ENCODE measurements around the gene DAPL1. TPM values are rescaled to one million over a fixed set of nuclear protein-coding genes. Genes with fewer than 3 reads are reported as not detected.

The DAPL1 gene
- total and polyA plus RNA-seq, 10 of the 15 experiments (the other 5 are each of a cell fraction or from before 2014, with no cell fraction given) = not detected

DNA sequence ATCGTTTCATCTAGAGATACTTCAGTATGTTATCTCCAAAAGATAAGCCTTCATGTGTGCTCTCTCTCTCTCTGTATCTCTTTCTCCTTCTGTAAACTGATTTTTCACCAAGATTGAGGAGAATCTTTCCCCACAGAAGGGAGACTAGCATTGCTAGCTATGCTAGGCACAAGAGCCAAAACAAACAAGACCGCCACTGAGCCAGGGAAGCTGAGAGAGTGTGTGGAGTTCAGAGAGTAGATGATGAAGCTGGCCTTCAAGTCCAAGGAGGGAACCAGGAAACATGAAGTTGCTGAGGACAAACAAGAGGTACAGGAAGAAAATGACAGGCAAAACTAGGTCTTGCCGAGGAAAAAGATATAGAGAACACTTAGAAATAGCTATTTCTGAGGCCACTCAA lies 23.4 kb downstream of the DAPL1 start (continued):
- no peak for TF ChIP-seq E2F8 (IDR thresholded peaks at IDR 0.05; ENCODE audit: low read depth, partially characterized antibody)
- no peak for TF ChIP-seq SMAD5 (IDR thresholded peaks at IDR 0.05; ENCODE audit: low read depth)
- TF ChIP-seq ASH2L (IDR thresholded peaks at IDR 0.05; ENCODE audit: borderline replicate concordance, low read depth) = no peak
- TF ChIP-seq PAX5 (IDR thresholded peaks at IDR 0.05; ENCODE audit: borderline replicate concordance, low read depth, low read length) = no peak
- no peak for TF ChIP-seq NFIC (IDR thresholded peaks at IDR 0.05; ENCODE audit: low read depth, low read length)
- no peak for TF ChIP-seq MXI1 (IDR thresholded peaks at IDR 0.05; ENCODE audit: low read depth, low read length)

GRCh38 chr2:158822193-158822592 lies 27.1 kb downstream of the DAPL1 start:
- H3K9ac ChIP-seq (ENCODE audit: control insufficient read depth, insufficient read depth, low read length) = no peak overlapping the region
- H3K4me2 ChIP-seq (ENCODE audit: control insufficient read depth, insufficient read depth) = no peak overlapping the region
- in situ Hi-C loops (cut with MboI) (no loop called here), intact Hi-C loops (cut with micrococcal nuclease; ENCODE audit: unreplicated experiment) (no loop called here)
- H3K27me3 ChIP-seq (replicated peaks in 1 of 2; ENCODE audit: control insufficient read depth in 2 of 2, insufficient read depth in 2 of 2, low read length in 1 of 2) = peaks cover 0 to 3% of the 10 kb centered on the region in 2 experiments; a peak in 2 of 4 replicates
- H3K4me1 ChIP-seq (ENCODE audit: control insufficient read depth, insufficient read depth, low read length) = no peaks in the 10 kb centered on the region
- no peak overlapping the region for H2AFZ ChIP-seq (ENCODE audit: control insufficient read depth, low read depth, low read length)
- no peaks in the 10 kb centered on the region for H3K9me3 ChIP-seq (replicated peaks; ENCODE audit: control insufficient read depth, insufficient read depth, low read length)
- RAD21 ChIA-PET (ENCODE audit: unreplicated experiment) = interaction anchor here (0.6 kb wide), 1 partner anchor 1515 kb away, joined by 3 read pairs; no protein-coding TSS in a partner anchor
- no peaks in the 10 kb centered on the region for H3K79me2 ChIP-seq (ENCODE audit: control insufficient read depth, insufficient read depth, low read length)
- no peak overlapping the region for H3K4me3 ChIP-seq
- H3K36me3 ChIP-seq (ENCODE audit: control insufficient read depth in 2 of 2, insufficient read depth in 2 of 2, low read length in 1 of 2) = no peaks in the 10 kb centered on the region
- FAIRE-seq (no peak), ATAC-seq (no peak), DNase-seq (ENCODE audit: low read depth, low spot score) (no peak)
- TF ChIP-seq CREM (IDR thresholded peaks at IDR 0.05; ENCODE audit: low read depth) (no peak), EGR1 (IDR thresholded peaks at IDR 0.05; ENCODE audit: borderline replicate concordance in 1 of 2, low read depth in 2 of 2, low read length in 2 of 2) (no peak), SMAD1 (IDR thresholded peaks at IDR 0.05; ENCODE audit: low read depth, partially characterized antibody) (no peak), CHD2 (IDR thresholded peaks at IDR 0.05; ENCODE audit: borderline replicate concordance, low read depth, low read length) (no peak), RCOR1 (conservative IDR thresholded peaks at IDR 0.05; ENCODE audit: low read depth, low read length) (no peak), RAD21 (IDR thresholded peaks at IDR 0.05; ENCODE audit: insufficient read depth, low read depth, low read length) (no peak)
- TF ChIP-seq, protein P1, sequence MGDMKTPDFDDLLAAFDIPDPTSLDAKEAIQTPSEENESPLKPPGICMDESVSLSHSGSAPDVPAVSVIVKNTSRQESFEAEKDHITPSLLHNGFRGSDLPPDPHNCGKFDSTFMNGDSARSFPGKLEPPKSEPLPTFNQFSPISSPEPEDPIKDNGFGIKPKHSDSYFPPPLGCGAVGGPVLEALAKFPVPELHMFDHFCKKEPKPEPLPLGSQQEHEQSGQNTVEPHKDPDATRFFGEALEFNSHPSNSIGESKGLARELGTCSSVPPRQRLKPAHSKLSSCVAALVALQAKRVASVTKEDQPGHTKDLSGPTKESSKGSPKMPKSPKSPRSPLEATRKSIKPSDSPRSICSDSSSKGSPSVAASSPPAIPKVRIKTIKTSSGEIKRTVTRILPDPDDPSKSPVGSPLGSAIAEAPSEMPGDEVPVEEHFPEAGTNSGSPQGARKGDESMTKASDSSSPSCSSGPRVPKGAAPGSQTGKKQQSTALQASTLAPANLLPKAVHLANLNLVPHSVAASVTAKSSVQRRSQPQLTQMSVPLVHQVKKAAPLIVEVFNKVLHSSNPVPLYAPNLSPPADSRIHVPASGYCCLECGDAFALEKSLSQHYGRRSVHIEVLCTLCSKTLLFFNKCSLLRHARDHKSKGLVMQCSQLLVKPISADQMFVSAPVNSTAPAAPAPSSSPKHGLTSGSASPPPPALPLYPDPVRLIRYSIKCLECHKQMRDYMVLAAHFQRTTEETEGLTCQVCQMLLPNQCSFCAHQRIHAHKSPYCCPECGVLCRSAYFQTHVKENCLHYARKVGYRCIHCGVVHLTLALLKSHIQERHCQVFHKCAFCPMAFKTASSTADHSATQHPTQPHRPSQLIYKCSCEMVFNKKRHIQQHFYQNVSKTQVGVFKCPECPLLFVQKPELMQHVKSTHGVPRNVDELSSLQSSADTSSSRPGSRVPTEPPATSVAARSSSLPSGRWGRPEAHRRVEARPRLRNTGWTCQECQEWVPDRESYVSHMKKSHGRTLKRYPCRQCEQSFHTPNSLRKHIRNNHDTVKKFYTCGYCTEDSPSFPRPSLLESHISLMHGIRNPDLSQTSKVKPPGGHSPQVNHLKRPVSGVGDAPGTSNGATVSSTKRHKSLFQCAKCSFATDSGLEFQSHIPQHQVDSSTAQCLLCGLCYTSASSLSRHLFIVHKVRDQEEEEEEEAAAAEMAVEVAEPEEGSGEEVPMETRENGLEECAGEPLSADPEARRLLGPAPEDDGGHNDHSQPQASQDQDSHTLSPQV (IDR thresholded peaks at IDR 0.05) = no peak
- SMC1A ChIA-PET (ENCODE audit: uncharacterized antibody, unreplicated experiment) = no interaction called here
- POLR2A ChIA-PET = no interaction called here
- 26% methylated on average over 13 of the region's 13 CpGs for WGBS (ENCODE audit: insufficient coverage, insufficient replicate concordance, low lambda C conversion rate, missing lambda C conversion rate)
- no peaks in the 10 kb centered on the region for H4K20me1 ChIP-seq (ENCODE audit: control insufficient read depth, insufficient read depth)
- no peak overlapping the region for H3K27ac ChIP-seq (ENCODE audit: control insufficient read depth, insufficient read depth)
- CTCF ChIA-PET = no interaction called here
- BruUV-seq (replicated peaks) = no TSS peak

Data from GM12878 (cell line).